Astrocyte (in vitro differentiated cells and primary cell): Measurements from ENCODE around the gene PRKCG. TPM values are rescaled to one million over a fixed set of nuclear protein-coding genes. Genes with fewer than 3 reads are reported as not detected.

Experiments
- DNase-seq: peaks from one replicate; pipeline ENCODE4 v3.0.0-alpha.2; 2010; ENCODE audit warnings: low read depth
- FAIRE-seq: peaks from 2 replicates; lab custom pipeline; 2011; peaks lifted over from hg19 to GRCh38; lab: Jason Lieb, UNC
- H2AFZ ChIP-seq: 2 replicates; pipeline ENCODE4 v1.6.0; 2012; ENCODE audit warnings: low read depth, low read length, inconsistent platforms
- H3K27ac ChIP-seq: 2 replicates; pipeline ENCODE4 v1.5.1; 2011; ENCODE audit warnings: low read depth, low read length, inconsistent platforms
- H3K27me3 ChIP-seq: 2 replicates; pipeline ENCODE4 v1.6.0; 2011; ENCODE audit warnings: low read length, inconsistent platforms; ENCODE audit not compliant: insufficient read depth
- H3K36me3 ChIP-seq: 2 replicates; pipeline ENCODE4 v1.5.1; 2011; ENCODE audit warnings: low read length, inconsistent platforms; ENCODE audit not compliant: insufficient read depth
- H3K4me1 ChIP-seq: 2 replicates; pipeline ENCODE4 v1.5.1; 2011; ENCODE audit warnings: low read length, inconsistent platforms; ENCODE audit not compliant: insufficient read depth
- H3K4me2 ChIP-seq: 2 replicates; pipeline ENCODE4 v1.6.0; 2012; ENCODE audit warnings: low read length, inconsistent platforms
- H3K4me3 ChIP-seq: 2 replicates; pipeline ENCODE4 v1.5.1; 2011; ENCODE audit warnings: low read depth, mild to moderate bottlenecking, low read length, inconsistent platforms; ENCODE audit not compliant: insufficient read depth
- H3K79me2 ChIP-seq: 2 replicates; pipeline ENCODE4 v1.6.0; 2012; ENCODE audit warnings: mild to moderate bottlenecking, low read length, inconsistent platforms; ENCODE audit not compliant: insufficient read depth
- H3K9ac ChIP-seq: 2 replicates; pipeline ENCODE4 v1.6.0; 2012; ENCODE audit warnings: mild to moderate bottlenecking, low read length, inconsistent platforms
- H3K9me3 ChIP-seq: 2 replicates; pipeline ENCODE4 v1.5.1; 2012; ENCODE audit warnings: low read depth, mild to moderate bottlenecking, low read length, inconsistent platforms; ENCODE audit not compliant: insufficient read depth
- H4K20me1 ChIP-seq: 2 replicates; pipeline ENCODE4 v1.6.0; 2012; ENCODE audit warnings: low read length, inconsistent platforms; ENCODE audit not compliant: insufficient read depth
- H3K27ac Mint-ChIP-seq: one replicate; pipeline ENCODE4 v1.8.0; 2021; ENCODE audit warnings: mild to moderate bottlenecking, mixed read lengths; ENCODE audit not compliant: unreplicated experiment
- H3K27me3 Mint-ChIP-seq: one replicate; pipeline ENCODE4 v1.8.0; 2021; ENCODE audit warnings: low read depth, mixed read lengths; ENCODE audit not compliant: unreplicated experiment
- H3K36me3 Mint-ChIP-seq: one replicate; pipeline ENCODE4 v1.8.0; 2021; ENCODE audit warnings: low read depth, mixed read lengths; ENCODE audit not compliant: unreplicated experiment
- H3K4me1 Mint-ChIP-seq: one replicate; pipeline ENCODE4 v1.8.0; 2021; ENCODE audit warnings: low read depth, mixed read lengths; ENCODE audit not compliant: unreplicated experiment
- H3K4me3 Mint-ChIP-seq: one replicate; pipeline ENCODE4 v1.8.0; 2021; ENCODE audit warnings: mild to moderate bottlenecking, moderate library complexity, mixed read lengths; ENCODE audit not compliant: unreplicated experiment
- H3K9me3 Mint-ChIP-seq: one replicate; pipeline ENCODE4 v1.8.0; 2021; ENCODE audit warnings: mild to moderate bottlenecking, mixed read lengths; ENCODE audit not compliant: unreplicated experiment
- EZH2 ChIP-seq: IDR thresholded peaks from 2 replicates; pipeline ENCODE4 v1.6.1; 2012; ENCODE audit warnings: mild to moderate bottlenecking, low read length, inconsistent platforms; ENCODE audit not compliant: insufficient read depth
- total RNA-seq: library from RNA; stranded (reverse); gene quantifications from 2 replicates; pipeline ENCODE4 v1.2.1, GENCODE V29; 2021
- TF ChIP-seq, protein P1 (sequence below): IDR thresholded peaks from 2 replicates; pipeline ENCODE4 v1.5.1; 2011; ENCODE audit warnings: low read depth, mild to moderate bottlenecking, inconsistent platforms, low read length, moderate library complexity; ENCODE audit not compliant: insufficient read depth

The PRKCG gene
- total RNA-seq, 1 donor from 2014 or later = 0.41 TPM

DNA sequence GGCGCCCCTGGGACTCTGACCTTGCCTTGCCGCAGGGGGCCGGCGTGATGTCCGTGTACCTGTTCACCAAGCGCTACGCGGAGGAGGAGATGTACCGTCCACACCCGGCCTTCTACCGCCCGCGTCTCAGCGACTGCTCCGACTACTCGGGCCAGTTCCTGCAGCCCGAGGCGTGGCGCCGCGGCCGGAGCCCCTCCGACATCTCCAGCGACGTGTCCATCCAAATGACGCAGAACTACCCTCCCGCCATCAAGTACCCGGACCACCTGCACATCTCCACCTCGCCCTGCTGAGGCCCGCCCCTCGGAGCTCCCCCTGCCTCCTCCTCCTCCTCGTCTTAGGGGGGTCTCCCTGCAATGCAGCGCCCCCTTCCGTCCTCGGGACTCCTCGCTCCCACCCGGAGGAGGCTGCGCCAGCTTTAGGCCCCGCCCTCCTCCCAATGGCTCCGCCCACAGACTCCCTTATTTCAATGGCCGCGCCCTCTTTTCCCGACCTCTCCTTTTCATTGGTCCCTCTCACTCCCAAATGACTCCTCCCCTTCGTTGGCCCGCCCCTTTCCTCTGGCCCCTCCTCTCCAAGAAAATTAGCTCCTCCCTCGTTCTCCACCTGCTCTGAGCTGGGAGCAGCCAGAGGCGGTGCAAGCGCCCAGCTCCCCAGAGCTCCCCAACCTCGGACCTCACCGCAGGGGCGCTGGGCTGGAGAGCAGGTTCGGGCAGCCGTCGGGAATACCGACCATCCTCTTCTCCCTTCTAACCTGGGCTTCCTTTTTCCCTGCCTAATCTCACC, 60.2 kb downstream of the PRKCG start:
- H3K27me3 Mint-ChIP-seq = peaks cover 44% of the 10 kb centered on the region
- TF ChIP-seq EZH2 = no peak
- TF ChIP-seq, protein P1, sequence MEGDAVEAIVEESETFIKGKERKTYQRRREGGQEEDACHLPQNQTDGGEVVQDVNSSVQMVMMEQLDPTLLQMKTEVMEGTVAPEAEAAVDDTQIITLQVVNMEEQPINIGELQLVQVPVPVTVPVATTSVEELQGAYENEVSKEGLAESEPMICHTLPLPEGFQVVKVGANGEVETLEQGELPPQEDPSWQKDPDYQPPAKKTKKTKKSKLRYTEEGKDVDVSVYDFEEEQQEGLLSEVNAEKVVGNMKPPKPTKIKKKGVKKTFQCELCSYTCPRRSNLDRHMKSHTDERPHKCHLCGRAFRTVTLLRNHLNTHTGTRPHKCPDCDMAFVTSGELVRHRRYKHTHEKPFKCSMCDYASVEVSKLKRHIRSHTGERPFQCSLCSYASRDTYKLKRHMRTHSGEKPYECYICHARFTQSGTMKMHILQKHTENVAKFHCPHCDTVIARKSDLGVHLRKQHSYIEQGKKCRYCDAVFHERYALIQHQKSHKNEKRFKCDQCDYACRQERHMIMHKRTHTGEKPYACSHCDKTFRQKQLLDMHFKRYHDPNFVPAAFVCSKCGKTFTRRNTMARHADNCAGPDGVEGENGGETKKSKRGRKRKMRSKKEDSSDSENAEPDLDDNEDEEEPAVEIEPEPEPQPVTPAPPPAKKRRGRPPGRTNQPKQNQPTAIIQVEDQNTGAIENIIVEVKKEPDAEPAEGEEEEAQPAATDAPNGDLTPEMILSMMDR = no peak
- Histone ChIP-seq H3K79me2 (no peaks in the 10 kb centered on the region), H3K36me3 (no peaks in the 10 kb centered on the region), H3K27me3 (peaks cover 12% of the 10 kb centered on the region), H3K4me3 (no peak overlapping the region), H2AFZ (no peak overlapping the region), H3K9ac (no peak overlapping the region), H3K9me3 (no peaks in the 10 kb centered on the region), H3K4me1 (no peaks in the 10 kb centered on the region), H3K4me2 (no peak overlapping the region), H4K20me1 (no peaks in the 10 kb centered on the region), H3K27ac (no peak overlapping the region)
- H3K9me3 Mint-ChIP-seq = peaks cover 4% of the 10 kb centered on the region
- peaks cover 2% of the 10 kb centered on the region for H3K36me3 Mint-ChIP-seq
- H3K27ac Mint-ChIP-seq = no peak overlapping the region
- no peak overlapping the region for H3K4me3 Mint-ChIP-seq
- no peaks in the 10 kb centered on the region for H3K4me1 Mint-ChIP-seq
- no peak for FAIRE-seq
- DNase-seq = no peak

DNA sequence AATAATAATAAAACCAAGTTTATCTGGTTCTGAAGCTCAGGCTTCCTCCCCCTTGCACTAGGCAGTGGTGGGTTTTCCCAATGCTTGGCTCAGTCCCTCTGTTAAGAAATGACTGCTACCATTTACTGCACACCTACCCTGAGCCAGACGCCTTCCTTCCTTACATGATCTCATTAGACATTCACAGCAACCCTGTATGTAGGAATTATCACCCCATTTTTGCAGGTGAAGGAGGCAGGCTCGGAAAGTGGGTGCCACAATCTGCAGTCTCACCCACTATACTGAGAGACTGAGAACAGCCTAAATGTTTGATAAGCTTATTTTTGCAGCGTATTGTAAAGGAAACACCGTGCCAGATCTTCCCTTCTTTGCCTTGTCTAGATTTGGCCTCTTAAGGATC, 62.4 kb downstream of the PRKCG start:
- peaks cover 12% of the 10 kb centered on the region for H3K27me3 ChIP-seq
- no peaks in the 10 kb centered on the region for H3K36me3 ChIP-seq
- no peaks in the 10 kb centered on the region for H3K4me1 Mint-ChIP-seq
- H3K27ac ChIP-seq = no peak overlapping the region
- FAIRE-seq (no peak), DNase-seq (no peak)
- H3K4me1 ChIP-seq = no peaks in the 10 kb centered on the region
- H3K9ac ChIP-seq = no peak overlapping the region
- H3K36me3 Mint-ChIP-seq = peaks cover 2% of the 10 kb centered on the region
- TF ChIP-seq, protein P1 = no peak
- no peak for TF ChIP-seq EZH2
- no peaks in the 10 kb centered on the region for H4K20me1 ChIP-seq
- H3K4me3 ChIP-seq = no peak overlapping the region
- no peak overlapping the region for H3K4me2 ChIP-seq
- H3K27ac Mint-ChIP-seq = no peak overlapping the region
- no peak overlapping the region for H3K4me3 Mint-ChIP-seq
- no peaks in the 10 kb centered on the region for H3K79me2 ChIP-seq
- H3K9me3 ChIP-seq = no peaks in the 10 kb centered on the region
- peaks cover 4% of the 10 kb centered on the region for H3K9me3 Mint-ChIP-seq
- no peak overlapping the region for H2AFZ ChIP-seq
- H3K27me3 Mint-ChIP-seq = peaks cover 44% of the 10 kb centered on the region

DNA sequence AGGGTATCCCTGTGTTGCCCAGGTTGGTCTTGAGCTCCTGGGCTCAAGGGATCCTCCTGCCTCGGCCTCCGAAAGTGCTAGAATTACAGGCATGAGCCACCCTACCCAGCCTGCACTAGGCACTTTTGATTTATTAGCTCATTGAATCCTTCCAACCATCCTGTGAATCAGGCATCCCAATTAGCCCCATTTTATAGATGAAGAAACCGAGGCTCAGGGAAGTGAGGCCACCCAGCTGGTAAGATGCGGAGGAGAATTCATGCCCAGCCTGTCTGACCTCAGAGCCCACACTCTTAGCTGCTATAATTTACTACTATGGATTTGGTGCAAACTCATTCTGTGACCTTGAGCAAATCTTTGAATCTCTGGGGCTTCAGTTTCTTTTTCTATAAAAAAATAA, 62.9 kb downstream of the PRKCG start:
- peaks cover 12% of the 10 kb centered on the region for H3K27me3 ChIP-seq
- H3K27me3 Mint-ChIP-seq = peaks cover 44% of the 10 kb centered on the region
- H2AFZ ChIP-seq = no peak overlapping the region
- H3K27ac ChIP-seq = no peak overlapping the region
- peaks cover 4% of the 10 kb centered on the region for H3K9me3 Mint-ChIP-seq
- peaks cover 2% of the 10 kb centered on the region for H3K36me3 Mint-ChIP-seq
- no peaks in the 10 kb centered on the region for H3K36me3 ChIP-seq
- no peaks in the 10 kb centered on the region for H3K9me3 ChIP-seq
- no peak overlapping the region for H3K4me2 ChIP-seq
- no peak overlapping the region for H3K4me3 Mint-ChIP-seq
- H3K4me3 ChIP-seq = no peak overlapping the region
- no peaks in the 10 kb centered on the region for H4K20me1 ChIP-seq
- no peak for TF ChIP-seq EZH2
- TF ChIP-seq, protein P1 = no peak
- H3K9ac ChIP-seq = no peak overlapping the region
- no peaks in the 10 kb centered on the region for H3K4me1 ChIP-seq
- H3K4me1 Mint-ChIP-seq = no peaks in the 10 kb centered on the region
- H3K79me2 ChIP-seq = no peaks in the 10 kb centered on the region
- no peak for FAIRE-seq
- no peak overlapping the region for H3K27ac Mint-ChIP-seq
- no peak for DNase-seq
